Measurements from ENCODE around the gene SEPTIN2.
"Not testable (repeated sequence)": the region's sequence is repeated elsewhere in the genome, so short reads cannot be mapped to it uniquely, and the experiment has no call there.

SEPTIN2 gene

DNA sequence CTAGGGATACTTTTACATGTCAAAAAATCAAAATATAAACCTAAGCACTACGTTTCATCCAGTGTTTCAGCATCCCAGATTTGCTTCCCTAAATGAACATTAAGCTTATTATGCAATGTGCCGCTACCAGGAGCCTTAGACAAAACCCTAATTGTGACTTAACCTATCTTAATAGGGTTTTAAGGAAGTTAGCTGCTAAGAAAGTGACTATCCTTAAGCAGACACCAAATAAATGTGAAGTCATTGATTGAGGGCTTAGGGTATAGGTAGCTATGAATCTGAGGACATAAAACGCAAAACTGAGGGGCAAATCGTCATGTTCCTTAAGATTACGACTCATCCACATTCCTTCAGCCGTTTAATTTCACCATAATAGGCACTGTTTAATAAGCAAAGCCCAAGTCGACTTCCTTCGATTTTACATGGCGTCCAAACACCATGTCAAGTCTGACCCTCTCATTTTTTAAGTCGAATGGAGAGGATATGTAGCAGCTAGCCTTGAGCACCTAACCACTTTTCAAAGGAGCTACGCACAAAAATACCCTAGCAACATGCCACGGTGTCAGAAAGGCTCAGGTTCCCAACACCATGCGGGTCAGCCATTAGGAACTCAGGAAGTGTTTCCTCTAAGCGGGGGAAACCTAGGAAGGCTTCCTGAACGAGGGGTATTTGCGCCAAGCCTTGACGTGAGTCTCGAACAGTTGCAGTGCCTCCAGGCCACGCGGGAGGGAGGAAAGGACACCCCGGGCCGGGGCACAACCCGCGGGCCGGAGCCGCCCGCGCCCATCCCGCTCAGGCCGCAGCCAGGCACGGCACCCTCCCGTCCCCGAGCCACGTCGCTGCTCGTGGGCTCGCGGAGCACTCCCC is 1.3 kb upstream of the SEPTIN2 start:
- no peak for DNase-seq

DNA sequence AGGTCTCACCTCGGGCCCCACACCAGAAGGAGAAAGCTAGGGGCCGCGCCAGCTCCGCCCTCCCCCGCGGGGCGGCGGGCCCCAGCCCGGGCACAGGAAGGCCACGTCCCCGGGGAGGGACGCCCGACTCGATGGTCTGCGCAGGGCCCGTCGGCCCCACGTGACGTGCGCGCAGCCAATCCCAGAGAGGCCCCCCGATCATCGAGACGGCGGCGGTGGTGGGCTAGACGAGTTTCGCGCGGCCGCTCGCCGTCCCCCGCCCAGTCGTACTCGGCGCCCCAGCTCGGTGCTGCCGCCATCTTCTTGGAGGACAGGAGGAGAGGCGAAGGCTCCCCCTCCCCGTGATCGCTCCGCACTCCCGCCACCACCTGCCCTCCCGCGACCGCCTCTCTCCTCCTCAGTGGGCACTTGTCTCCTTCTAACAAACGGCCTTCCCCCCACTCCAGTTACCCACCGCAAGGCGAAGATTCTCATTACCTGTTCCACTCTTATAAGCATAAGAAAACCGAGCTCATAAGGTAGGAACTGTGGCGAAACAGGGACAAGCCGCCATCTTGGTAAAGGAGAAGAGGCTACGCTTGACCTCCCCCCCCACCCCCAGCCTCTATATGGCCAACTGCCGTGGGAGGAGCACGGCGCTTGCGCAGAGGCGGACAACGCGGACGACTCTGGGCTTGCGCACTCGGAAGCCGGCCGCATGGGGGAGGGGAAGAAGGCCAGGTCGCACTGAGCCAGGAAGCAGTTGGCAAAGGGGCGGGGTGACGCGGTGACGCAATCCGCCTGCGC is 439 bp upstream of the SEPTIN2 start, which contains the start of gene HDLBP:
Gene HDLBP, minus strand, starts transcription at position 580 of the 786 bp plus-strand sequence. CDS start 48,803 bp downstream, outside the sequence.
- DNase-seq, result peak; percentile 100

DNA sequence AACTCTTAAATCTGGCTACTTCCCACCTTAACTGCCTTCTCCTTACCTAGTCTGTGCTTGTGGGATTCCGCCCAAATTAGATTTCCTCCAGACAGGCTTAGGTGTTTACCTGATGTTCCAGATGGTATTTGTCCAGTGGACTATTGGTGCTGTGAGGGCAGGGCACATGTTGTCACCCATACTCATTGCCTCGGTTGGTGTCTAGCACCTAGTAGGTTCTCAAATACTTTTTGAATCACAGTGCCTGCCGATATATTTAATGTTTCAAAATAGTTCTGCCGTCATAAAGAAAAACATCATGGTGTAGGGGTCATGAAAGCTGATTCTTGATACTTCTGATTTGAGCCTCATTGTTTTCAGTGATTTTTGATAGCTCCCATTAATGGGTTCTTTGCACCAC is 1.1 kb downstream of the SEPTIN2 start:
- DNase-seq, result no peak

DNA sequence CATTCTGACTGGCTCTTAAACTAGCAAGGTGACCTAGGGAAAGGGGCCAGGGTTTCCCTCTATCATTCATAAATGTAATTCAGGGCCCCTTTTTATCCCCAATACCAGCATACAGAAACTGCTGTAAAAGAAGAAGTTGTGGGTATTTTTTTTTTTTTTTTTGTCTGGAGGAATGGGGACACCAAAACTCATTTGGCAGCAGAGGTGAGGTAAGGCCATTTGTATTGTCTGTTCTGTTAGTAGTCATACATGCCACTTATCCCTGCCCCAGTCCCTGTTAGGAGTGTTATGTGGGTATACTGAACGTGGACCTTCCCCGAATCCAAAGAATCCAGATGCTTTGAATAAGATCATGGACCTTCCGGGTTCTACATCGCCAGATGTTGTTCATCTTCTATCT is 1.7 kb downstream of the SEPTIN2 start:
- no peak for DNase-seq

DNA sequence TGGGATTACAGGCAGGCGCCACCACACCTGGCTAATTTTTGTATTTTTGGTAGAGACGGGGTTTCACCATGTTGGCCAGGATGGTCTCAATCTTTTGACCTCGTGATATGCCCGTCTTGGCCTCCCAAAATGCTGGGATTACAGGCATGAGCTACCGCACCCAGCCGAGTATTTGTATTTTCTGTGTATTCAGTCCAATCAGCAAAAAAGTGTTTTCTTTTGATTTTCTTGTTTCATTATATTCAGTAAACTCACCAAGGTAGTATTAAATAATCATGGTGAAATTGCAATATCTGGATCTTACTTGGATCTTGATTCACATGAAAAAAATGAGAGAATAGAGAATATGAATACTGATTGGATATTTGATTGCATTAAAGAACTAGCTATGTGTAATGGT is 3.1 kb downstream of the SEPTIN2 start:
- not testable (repeated sequence) for DNase-seq

DNA sequence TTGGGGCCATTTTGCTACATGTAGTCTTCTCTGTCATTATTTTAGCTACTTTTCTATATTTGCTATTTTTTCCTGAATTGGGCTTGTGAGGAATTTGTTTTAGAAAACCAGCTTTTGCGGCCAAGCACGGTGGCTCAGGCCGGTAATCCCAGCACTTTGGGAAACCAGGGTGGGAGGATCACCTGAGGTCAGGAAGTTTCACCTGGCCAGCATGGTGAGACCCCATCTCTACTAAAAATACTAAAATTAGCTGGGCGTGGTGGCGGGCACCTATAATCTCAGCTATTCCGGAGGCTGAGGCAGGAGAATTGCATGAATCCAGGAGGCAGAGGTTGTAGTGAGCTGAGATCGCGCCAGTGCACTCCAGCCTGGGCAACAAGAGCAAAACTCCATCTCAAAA is 4.7 kb downstream of the SEPTIN2 start:
- no peak for DNase-seq

DNA sequence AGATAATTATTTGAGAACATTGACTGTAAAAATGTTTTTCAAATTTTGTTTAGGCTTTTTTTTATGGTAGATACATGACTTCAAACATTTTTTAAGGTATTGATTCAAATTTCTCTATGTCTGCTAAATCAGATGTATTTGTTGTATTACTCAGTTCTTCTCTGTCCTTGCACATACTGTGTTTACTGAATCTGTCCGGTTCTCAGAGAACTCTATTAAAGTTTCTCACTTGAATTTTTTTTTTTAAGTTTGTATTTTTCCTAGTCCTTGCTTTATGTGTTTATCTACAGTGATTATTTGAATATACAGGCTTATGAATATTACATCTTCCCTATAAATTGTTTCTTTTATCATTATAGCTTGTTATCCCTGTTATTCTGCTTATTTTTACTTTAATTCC is 5.3 kb downstream of the SEPTIN2 start:
- no peak for DNase-seq

DNA sequence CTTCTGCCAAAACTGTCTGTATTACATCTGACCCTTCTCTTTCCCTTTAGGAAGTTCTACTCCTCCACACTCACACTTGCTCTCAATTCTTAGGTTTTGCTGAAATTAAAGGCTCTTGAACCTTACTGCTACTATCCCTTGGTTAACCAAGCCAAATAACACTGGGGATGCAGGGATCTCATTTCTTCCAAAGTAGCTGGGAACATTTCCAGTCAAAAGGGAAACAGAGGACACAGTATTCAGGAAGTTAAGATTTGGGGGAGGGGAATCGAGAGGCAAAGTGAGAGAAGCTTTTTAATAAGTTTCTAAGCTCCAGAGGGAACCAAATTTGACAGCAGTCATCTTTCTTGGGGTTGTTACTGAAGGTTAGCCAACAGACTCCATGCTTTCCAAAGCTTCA is 6.2 kb downstream of the SEPTIN2 start:
- DNase-seq, result no peak

DNA sequence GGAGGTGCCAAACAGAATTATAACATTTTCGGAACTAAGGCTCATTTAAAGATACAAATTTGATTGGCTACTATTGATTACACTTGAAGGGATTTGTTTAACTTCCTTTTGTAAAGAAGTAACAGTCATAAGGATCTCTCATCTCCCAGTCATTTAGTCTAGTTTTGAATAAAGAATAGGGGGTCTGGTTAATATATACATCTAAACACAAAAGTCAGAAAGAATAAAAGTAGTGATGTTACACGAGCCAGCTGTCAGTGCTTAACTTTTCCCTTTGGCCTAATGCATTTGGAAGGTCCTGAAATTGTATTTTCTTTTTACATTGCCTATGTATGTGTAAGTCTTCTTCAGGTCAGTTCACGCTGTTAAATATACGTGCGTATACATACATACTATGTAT is 8.1 kb downstream of the SEPTIN2 start:
- no peak for DNase-seq

DNA sequence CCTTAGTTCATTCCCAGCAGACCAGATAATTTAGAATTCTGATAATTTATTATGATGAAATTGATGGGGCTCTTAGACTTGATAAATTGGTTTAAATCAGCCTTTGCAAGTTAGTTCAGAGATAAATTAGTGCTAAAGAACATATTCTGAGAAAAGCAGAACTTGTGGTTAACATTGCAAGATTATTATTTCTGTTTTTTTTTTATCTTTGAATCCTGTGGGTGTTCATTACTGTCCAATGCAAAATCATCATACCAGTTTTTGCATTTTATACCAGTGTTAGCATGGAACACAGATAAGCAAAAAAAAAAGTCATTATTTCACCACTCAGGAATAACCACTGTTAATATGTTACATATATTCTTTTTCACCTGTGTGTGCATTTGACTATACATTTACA is 9.1 kb downstream of the SEPTIN2 start:
- DNase-seq, result no peak

DNA sequence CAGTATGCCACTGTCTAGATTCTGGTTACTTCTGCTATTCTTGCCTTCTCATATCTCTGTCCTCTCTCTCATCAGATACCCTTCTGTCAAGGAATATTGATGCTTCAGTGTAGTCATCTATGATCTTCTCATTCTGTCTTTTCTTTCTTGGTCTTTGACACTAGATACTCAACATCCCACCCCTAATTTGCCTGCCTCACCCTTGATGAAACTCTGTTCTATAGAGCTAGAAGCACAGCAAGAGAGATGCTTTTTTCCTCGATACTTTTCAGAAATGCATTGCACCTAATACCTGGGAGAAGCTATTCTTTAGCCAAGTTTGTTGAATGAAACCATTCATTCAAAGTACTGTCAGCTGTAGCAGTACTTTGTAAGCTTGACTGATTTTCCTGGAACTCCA is 9.5 kb downstream of the SEPTIN2 start:
- DNase-seq, result no peak

DNA sequence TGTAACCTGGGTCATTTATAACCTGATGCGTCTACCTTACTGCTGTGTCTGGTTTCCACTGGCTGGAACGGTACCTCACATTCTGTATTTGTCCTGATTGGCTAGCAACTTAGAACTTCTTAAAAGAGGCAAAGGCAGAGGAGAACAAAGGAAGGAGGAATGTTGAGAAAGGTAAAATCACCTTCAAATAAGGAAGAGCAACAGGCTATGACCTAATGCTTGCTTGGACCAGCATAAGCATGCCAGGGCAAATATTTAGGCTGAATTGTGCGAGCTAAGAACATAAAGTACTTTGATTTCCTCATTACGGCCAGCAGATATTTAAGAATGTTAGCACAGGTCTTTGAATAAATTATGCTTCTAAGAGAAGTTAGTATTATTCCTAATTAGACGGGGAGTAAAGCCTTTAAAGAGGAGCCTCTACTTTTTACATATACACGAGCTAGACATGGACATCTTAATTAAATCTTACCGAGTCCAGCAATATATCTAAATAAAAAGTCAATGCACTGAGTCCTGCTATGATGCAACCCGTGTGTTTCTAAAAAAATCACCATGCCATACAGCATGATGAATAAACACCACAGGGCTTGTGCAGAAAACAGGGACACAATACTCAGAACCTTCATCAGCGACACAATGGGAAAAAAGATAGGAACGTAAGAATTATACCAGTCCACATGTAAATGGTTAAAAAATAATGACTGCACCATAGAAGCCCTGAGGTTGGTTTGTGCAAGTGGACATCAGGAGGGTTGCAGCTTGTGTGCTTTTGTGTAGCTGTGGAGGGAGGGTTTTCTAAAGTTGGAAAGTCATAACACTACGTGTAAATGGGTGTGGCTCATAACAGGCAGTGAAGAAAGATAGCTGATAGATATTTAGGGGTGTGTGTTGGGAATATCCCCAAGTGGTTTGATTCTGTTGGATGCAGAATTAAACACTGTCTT is 14.2 kb downstream of the SEPTIN2 start:
- no peak for DNase-seq

DNA sequence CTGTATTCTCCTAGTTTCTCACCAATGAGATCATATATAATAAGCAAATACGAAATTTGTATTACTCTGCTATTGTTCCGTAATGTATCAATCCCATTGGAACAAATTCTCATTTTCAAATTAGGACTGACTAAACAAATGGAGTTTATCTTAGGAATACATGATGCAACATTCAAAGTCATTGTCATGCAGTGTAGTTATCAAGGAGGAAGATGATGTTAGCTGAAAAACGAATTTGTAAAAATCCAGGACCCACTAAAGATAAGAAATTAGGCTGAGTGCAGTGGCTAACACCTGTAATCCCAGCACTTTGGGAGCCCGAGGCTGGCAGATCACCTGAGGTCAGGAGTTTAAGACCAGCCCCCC is 14.9 kb downstream of the SEPTIN2 start:
- DNase-seq, result no peak

DNA sequence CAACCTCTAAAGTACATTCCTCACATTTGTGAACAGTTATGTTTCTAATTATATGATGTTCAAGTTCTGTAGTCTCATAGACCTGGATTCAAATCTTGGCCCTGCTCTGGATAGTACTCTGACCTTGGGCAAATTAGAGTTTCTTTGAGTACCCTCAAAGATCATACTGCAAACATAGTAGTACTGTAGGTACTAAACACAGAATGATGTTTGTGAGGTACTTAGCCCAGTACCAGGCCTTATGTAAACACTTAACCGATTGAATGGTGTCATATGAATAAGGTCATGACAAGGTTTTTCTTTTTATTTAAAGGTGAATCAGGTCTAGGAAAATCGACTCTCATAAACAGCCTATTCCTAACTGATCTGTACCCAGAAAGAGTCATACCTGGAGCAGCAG is 19.1 kb downstream of the SEPTIN2 start:
- DNase-seq, result no peak

DNA sequence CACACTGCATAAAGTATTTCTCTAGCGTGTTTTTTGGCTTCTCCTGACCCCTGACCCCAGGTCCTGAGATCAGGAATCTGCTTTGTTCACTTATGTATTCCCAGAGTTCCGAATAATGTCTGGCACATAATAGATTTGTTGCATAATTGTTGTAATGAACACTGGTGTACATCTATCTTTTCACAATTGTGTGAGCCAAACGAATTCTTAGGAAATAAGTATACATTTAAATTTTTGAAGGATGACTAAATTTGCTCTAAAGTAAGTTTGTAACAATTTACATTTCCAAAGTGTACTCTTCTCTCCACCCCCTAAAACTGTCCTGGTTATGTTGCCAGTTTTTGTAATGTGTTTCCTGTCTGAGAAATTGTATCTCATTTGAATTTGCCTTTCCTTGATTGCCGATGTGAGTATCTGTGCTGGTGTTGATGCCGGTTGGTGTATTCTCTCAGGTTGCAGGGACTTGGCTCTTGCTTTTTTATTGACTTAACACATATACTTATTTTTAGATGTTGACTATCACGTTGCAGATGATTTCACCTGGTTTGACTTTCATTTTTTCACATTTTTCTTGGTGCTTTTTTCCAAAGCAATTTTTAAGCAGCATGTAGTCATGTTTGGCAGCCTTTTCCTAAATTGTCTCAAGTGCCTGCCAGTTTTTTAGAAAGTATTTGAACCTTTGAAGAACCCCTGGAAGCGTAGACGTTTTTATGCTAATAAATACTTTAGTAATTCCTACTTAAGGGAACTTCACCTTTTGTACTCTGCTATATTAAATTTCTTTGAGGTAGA is 24.3 kb downstream of the SEPTIN2 start:
- no peak for DNase-seq

DNA sequence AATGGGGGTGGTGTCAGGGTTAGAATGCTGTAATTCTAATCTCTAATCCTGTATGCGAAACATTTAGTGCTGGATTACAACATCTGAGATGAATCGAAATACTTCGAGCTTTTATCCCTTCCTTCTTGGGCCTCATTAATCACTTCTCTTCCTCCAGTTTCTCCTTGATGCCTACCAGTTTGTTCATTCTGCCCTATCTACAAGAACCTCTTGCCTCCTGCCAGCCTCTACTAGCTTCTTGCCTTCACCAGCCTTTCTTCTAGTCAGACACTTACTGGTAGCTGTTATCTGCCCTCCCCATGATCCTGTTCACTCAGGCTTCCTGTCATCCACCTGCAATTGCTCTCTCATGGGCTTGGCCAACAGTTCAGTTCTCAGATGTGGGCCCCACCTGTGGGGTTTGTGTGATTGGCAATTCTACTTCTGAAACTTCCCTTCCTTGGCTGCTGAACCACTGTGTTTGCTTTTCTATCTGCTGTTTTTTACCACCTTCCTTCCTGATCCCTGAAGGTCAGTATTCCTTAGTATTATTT is 25.0 kb downstream of the SEPTIN2 start:
- no peak for DNase-seq

DNA sequence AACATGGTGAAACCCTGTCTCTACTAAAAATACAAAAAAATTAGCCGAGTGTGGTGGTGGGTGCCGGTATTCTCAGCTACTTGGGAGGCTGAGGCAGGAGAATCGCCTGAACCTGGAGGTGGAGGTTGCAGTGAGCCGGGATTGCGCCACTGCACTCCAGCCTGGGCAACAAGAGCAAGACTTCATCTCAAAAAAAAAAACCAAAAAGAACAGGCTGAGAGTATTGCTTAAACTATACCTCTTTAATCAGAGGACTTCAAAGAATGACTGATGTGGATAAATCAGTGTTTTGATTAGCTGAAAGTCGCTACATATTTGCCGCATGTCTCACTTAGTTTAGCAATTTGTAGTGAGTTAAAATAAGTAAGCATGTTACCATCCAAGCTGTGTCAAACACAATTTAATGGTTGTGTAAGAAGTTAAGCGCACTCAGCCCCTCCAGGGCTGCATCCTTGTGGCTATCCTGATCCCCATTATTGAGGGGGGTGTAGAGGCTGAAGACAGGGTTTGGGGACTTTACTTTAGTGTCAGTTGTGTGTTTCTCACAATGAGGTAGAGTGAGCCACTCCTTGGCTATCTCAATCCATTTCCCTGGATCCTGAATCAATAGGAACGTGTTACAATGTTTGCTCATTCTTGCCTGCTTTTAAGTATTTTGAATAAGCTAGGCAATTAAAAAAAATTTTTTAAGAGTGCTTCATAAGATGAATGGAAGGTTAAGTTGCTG is 29.4 kb downstream of the SEPTIN2 start:
- DNase-seq, result no peak

DNA sequence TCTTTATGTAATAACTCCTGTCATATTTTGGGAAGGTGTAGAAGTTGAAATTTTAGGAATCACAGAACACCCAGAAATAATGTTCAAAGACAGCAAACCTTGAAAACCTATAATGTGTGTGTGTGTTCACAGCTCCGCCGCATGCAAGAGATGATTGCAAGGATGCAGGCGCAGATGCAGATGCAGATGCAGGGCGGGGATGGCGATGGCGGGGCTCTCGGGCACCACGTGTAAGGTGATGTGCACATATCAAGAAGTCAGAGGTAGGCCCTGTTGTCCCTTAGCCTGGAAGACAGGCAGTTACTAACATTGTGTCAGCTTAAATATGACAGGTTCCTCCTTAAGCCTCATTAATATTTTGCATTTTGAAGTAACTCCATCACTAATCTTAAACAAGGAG is 34.2 kb downstream of the SEPTIN2 start:
- DNase-seq, result no peak

DNA sequence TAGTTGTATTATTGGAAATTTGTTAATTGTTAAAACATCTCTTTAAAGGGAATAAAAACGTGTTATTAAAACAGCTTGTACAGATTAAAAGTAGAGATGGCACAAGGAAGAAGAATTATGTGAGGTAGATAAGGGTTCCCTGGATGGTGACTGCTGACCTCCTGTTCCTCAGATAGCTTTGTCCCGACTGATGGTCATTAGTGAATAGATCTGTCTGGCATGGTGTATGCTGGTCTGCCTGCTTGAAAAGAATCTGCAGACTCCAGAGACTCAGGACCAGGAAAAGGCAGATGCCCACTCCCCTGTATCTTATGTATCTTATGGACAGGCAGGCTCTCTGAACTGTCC is 34.8 kb downstream of the SEPTIN2 start:
- no peak for DNase-seq

DNA sequence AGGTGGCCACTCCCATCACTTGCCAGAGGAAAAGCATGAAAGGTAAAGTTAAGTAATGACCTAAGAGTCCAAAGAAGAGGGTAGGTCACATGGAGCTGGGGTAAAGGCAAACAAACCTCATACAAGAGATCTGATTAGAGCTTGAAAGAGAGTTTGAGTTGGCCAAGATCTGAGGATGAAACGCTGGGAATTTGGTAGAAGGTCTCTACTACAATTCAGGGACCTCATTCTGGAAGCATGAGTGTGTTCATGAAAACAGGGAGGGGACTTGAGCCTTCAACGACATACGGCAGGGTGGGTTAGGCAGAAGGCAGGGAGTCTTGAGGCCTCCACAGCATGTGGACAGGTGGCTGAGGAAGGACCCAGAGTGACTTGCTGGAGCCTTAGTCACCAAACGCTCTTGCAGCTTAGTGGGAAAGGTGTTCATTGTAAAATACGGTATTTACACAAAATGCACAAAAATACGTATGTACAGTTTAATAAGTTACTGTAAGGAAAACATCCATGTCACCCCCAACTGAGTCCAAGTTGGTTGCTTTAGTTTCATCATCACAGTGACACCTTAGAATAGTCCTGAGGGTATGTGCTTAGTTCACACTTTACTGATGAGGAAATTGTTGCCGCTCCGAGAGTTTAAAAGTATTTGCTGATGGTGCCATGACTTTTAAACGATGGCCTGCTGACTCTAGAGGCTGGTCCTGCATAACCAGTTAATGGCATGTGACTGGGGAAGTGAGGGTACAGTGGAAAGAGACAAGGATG is 35.3 kb downstream of the SEPTIN2 start:
- DNase-seq, result no peak

DNA sequence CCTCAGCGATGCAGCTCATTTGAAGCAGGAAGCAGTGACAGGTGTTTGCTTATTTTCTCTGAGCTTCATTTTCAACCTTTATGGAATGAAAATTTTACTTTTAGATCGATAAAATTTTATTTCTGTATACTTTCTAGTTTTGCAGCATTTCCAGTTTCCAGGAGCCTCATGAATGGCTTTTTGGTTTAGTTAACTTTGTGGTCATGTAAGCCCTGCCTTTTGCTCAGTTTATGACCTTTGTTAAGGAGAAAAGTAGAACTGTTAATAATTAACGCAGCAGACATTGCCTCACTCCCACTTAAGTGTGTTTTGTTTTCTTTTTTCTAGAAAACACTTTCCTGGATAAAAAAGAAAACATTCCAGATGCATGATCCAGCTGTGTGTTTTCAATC is 35.9 kb downstream of the SEPTIN2 start:
- no peak for DNase-seq

All from CD4-positive, alpha-beta T cell treated with Interleukin-21 for 1 hour (primary cell).